ELF-1 (cell line): ENCODE measurements around the gene CYTH2.

ENCODE experiments used
- DNase-seq: peaks from one replicate; pipeline ENCODE4 v3.0.0-alpha.2; 2016; ENCODE audit warnings: low read depth, low spot score

Gene CYTH2, protein sequence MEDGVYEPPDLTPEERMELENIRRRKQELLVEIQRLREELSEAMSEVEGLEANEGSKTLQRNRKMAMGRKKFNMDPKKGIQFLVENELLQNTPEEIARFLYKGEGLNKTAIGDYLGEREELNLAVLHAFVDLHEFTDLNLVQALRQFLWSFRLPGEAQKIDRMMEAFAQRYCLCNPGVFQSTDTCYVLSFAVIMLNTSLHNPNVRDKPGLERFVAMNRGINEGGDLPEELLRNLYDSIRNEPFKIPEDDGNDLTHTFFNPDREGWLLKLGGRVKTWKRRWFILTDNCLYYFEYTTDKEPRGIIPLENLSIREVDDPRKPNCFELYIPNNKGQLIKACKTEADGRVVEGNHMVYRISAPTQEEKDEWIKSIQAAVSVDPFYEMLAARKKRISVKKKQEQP

DNA sequence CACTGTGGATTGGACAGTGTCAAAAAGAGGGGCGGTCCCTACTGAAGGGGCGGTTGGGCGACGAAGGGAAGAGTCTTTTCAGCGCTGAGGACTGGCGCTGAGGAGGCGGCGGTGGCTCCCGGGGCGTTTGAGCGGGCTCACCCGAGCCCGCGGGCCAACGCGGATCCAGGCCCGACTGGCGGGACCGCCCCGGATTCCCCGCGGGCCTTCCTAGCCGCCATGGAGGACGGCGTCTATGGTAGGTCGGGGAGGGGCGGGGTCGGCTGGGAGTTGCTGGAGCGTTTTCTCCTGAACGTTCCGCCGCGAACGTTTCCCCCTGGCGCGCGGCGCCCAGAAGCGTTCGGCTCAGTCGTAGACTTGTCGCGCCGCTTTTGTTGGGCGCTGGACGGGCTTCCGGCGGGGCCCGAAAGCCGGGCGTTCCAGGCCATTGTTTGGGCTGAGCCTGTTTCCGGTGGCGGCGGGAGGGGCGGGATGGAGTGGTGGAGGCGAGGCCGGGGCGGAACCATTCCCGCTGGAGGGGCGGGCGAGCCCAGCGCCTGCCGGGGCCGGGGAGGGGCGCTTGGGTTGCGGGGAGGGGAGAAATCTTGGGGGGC, at the start of gene CYTH2:
CYTH2 (plus strand) TSS at position 81 of the 593 bp plus-strand sequence; CDS start at position 220, 139 bp downstream.
- no peak for DNase-seq

DNA sequence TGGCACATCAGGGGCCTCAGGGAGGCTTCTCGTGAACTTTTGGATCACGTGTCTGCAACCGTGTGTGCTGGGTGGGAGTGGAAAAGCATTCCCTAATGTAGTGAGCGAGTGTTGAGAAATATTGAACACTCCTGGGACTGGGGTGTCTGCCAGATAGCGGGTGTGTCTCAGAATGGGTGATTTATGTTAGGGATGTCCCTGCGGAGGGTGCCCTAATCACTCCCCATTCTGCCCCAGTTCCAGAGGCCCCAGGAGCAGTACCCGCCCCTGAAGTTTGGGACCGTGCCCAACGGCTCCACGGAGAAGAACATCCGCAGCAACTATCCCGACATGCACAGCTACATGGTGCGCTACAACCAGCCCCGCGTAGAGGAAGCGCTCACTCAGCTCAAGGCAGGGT, 47.6 kb upstream of the CYTH2 start:
- no peak for DNase-seq

DNA sequence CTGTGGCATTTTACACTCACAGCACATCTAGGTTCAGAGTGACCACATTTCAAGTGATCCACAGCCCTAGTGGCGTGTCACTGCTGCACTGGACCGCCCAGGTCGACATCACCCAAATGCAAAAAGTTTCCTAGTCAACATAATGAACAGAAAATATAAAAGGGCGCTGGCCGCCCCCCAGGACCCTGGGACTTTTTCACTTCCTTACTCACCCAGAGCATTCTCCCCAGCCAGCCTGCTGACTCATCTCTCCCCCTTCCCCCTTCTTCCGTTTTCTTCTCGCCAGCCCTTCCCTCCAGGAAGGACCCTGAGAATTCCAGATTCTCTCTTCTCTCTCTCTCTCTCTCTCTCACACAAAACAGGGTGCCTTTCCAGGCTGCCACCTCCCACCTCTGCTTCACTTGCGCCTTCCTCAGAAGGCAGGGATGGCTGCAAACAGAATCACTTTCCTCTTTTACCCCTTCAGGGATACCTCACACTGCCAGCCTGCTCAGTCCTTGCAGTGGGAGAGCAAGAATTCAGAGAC, 44.4 kb upstream of the CYTH2 start:
- peak; percentile 77 for DNase-seq

DNA sequence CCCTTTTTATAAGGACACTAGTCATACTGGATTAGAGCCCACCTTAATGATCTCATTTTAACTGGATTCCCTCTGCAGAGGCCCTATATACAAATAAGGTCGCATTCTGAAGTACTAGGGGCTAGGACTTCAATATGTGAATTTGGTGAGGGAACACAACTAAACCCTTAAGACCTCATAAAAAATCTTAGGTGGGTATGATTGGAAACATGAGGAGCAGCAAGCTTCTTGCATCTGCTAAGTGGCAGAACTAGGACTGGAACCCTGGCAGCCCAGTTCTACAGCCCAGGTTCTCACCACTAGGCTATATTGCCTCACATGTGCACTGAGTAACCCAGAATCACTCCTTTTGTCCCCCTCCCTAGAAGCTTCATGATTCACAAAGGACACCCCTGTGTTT, 40.5 kb upstream of the CYTH2 start:
- DNase-seq: no peak

DNA sequence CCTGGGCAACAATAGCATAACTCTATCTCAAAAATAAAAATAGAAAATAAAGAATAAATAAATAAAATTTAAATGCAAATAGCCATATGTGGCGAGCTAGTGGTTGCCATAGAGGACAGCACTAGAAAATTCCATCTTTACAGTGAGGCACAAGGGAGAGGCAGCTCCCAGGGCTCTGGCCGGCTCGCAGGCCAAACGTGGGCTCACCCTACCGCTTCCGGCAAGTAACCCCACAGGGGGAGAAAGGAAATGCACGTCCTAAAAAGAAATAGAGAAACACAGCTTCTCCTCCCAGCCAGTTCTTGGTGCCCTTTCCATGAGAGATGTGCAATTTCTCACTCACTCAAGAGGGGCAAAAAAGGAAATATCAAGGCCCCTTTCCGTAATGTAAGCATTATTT, 35.8 kb upstream of the CYTH2 start:
- DNase-seq: no peak

DNA sequence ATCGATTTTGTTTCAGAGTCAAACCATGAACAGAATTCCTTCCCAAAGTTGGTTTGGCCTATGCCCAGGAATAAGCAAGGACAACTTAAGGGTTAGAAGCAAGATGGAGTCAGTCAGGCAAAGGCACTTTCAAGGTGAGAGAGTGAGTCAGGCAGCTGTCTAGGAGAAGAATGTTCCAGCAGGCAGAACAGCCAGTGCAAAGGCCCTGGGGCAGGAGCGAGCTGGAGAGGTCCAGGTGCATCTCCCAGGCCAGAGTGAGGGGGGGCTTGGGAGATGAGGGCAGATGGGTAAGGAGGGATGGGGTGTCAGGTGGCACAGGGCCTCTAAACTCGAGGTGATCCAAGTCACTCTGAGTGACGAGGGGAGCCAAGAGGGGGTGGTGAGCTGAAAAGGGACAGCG, 32.6 kb upstream of the CYTH2 start:
- DNase-seq: no peak

DNA sequence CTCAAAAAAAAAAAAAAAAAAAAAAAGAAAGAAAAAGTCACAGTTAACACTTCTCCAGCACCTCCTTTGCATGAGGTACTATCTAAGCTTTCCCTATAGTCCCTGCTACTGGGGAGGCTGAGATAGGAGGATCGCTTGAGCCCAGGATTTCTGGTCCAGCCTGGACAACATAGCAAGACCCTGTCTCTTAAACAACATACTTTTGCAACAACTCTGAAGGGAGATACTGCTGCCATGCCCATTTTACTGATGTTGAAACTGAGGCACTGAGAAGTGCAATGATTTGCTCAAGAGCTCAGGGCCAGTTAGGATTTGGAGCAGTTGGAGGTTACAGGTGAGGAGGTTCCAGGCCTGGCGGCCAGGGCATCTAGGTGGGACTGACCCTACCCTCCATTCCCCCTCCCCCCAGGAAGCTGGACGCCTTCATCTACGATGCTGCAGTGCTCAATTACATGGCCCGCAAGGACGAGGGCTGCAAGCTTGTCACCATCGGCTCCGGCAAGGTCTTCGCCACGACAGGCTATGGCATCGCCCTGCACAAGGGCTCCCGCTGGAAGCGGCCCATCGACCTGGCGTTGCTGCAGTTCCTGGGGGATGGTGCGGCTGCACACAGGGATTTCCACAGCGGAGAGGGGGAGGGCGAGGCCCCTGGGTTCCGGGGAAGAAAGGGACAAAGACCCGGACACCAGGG, 27.7 kb upstream of the CYTH2 start:
- DNase-seq: no peak

DNA sequence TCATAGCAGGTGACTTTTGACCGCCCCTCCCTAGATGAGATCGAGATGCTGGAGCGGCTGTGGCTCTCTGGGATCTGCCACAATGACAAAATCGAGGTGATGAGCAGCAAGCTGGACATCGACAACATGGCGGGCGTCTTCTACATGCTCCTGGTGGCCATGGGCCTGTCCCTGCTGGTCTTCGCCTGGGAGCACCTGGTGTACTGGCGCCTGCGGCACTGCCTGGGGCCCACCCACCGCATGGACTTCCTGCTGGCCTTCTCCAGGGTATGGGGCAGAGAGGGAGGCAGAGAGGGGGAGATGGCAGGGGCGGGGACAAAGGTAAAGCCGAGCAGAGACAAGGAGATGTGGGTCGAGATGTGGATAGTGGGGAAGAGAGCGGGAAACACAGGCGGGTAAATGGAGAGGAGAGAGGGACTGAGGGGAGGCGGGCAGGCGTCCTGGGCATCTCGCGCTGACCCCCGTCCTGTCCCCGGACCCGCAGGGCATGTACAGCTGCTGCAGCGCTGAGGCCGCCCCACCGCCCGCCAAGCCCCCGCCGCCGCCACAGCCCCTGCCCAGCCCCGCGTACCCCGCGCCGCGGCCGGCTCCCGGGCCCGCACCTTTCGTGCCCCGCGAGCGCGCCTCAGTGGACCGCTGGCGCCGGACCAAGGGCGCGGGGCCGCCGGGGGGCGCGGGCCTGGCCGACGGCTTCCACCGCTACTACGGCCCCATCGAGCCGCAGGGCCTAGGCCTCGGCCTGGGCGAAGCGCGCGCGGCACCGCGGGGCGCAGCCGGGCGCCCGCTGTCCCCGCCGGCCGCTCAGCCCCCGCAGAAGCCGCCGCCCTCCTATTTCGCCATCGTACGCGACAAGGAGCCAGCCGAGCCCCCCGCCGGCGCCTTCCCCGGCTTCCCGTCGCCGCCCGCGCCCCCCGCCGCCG, 26.8 kb upstream of the CYTH2 start:
- no peak for DNase-seq

DNA sequence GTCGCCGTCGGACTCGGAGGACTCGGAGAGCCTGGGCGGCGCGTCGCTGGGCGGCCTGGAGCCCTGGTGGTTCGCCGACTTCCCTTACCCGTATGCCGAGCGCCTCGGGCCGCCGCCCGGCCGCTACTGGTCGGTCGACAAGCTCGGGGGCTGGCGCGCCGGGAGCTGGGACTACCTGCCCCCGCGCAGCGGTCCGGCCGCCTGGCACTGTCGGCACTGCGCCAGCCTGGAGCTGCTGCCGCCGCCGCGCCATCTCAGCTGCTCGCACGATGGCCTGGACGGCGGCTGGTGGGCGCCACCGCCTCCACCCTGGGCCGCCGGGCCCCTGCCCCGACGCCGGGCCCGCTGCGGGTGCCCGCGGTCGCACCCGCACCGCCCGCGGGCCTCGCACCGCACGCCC, 25.9 kb upstream of the CYTH2 start:
- peak; percentile 20 for DNase-seq

DNA sequence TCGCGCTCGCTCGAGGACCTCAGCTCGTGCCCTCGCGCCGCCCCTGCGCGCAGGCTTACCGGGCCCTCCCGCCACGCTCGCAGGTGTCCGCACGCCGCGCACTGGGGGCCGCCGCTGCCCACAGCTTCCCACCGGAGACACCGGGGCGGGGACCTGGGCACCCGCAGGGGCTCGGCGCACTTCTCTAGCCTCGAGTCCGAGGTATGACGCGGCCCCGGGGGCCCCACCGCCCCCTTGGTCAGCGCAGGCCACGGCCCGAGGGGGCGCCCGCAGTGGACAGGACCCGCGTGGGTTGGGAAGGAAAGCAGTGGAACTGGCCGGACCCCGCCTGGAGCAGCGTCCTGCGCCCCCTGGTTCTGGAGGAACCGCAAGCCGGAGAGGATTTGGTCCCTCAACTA, 25.4 kb upstream of the CYTH2 start:
- DNase-seq: no peak

DNA sequence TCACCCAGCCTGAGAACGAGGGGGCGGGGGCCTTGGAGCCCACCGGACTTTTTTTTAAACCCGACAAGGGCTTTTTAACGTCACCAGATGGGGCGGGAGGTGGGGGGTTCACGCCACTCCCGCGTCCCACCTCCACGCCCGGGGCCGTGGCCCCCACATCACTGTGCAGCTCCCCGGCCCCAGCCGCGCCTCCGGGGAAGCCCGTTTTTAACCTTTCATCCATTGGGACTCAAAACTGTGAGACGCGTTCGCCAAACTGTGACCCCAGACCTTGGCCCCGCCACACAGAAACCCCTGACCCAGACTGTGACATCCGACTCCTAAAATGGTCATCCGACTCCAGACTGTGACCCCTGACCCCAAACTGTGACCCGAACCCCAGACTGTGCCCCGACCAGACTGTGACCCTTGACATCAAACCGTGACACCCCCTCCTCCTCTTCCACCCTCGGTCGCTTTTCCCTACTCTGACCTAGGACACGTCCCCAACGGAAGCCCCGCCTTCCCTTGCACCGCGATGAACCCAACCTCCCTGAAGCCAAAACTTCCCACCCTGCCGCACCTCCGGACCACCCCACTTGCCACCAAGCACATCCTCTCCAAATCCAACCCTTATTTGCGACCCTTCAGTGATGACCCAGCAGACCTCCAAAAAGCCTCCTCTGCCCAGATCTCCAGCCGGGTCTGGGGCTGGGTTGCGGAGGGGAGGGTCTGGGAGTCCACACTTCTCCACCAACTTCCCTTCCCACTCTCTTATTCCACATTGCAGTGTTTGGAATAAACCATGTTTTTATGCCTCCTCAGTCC, 24.8 kb upstream of the CYTH2 start:
- DNase-seq: peak; percentile 24

DNA sequence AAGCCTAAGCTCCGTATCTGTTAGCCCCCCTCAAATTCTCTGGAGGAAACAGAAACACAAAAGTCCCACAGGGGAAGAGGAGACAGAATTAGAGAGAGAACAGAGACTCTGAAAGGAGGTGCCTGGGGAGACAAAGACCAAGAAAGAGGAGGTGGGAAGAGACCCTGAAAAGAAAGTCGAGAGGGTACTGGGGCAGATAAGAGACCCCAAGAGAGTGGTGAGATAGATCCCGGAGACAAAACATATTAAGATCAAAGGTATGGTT, 24.3 kb upstream of the CYTH2 start:
- DNase-seq: no peak

DNA sequence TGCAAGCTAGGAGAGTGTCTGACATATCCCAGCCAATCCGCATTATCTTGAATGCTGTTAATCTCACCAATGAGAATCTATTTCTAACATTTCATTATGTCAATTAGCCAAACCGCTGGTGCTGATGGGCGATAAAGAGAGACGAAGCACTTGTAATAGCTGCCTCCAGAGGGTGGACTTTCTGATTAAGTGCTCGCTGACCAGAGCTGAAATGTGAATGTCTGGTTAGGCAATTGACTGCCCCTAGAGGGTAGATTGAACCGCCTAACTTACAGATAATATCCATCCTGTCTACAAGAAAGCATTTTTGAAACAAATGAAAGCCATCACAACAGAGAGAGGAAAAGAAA, 23.9 kb upstream of the CYTH2 start:
- no peak for DNase-seq

DNA sequence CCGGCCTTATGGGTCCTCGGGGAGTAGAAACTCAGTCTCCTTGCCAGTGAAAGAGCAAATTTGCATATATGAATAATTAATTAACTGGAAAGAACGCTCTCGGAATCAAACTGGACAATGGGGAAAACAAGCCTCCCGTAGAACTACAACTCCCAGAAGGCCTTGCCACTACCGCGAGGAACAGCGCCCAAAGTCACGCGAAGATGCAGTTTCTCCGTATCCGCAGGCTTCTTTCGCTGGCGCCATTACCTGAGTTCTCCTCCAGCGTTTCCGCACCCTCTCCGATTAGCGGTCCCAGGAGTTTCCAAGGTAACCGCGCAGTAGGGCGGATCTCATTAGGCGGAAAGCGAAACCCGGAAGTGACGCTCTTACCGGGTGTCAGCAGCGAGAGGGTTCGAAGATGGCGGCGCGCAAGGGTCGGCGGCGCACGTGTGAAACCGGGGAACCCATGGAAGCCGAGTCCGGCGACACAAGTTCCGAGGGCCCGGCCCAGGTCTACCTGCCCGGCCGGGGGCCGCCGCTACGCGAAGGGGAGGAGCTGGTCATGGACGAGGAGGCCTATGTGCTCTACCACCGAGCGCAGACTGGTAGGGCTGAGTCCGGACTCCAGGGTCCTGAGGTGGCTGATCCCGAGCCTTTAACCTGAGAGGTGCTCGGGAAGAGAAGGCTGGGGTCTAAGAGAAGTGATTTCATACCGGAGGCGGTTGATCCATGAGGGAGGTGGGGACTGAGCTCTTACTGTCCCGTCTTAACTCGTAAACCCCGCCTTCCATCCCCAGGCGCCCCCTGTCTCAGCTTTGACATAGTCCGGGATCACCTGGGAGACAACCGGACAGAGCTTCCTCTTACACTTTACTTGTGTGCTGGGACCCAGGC, 23.3 kb upstream of the CYTH2 start, which contains the start of gene GRWD1:
GRWD1 (plus strand) TSS at position 378 of the 876 bp plus-strand sequence; CDS start at position 401, 23 bp downstream.
- peak; percentile 98 for DNase-seq

DNA sequence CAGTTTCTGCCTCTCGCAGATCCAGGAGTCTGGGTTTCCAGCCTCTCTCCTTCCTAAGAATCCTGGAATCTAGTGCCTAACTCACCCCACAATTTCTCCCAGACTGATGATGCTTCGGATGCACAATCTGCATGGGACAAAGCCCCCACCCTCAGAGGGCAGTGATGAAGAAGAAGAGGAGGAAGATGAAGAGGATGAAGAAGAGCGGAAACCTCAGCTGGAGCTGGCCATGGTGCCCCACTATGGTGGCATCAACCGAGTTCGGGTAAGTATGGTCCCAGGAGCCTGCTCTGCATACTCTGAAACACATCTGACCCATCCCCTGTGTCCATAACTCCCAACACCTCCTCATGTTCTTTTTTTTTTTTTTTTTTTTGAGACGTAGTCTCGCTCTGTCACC, 22.6 kb upstream of the CYTH2 start:
- DNase-seq: no peak

DNA sequence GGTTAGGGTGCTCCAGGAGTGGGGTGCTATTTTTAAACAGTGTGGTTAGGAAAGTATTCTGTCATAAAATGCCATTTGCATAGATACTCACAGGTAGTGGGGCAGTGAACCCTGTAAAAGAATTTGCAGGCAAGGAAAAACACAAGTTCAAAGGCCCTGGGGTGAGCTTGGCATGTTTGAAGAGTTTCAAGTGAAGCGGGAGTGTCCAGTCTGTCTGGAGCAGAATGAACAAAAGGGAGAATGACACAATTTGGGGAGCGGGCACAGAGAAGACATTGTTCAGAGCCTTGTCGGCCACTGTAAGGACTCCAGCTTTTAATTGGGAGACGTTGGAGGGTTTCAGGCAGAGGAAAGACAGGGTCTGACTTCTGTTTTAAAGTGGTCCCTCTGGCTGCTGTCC, 20.6 kb upstream of the CYTH2 start:
- DNase-seq: no peak

DNA sequence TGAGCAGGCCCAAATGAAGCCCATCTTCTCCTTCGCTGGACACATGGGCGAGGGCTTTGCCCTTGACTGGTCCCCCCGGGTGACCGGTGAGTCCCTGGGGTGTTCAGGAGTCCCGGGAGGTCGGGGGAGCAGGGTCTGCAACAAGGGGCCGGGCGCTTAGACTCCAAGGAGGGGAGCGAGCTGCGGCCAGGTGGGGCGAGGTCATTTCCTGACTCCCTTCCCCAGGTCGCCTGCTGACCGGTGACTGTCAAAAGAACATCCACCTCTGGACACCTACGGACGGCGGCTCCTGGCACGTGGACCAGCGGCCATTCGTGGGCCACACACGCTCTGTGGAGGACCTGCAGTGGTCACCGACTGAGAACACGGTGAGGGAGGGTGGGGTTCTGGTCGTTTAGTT, 18.7 kb upstream of the CYTH2 start:
- no peak for DNase-seq

DNA sequence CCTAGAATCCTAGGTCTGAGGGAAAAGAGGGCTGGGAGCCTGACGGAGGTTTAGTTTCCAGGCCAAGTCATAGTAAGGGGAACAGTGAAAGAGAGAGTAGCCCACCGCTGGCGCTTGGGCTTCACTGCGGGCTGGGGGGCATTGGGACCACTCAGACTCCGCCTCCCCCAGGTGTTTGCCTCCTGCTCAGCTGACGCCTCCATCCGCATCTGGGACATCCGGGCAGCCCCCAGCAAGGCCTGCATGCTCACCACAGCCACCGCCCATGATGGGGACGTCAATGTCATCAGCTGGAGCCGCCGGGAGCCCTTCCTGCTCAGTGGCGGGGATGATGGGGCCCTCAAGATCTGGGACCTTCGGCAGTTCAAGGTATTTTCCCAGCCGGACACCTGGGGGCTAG, 18.3 kb upstream of the CYTH2 start:
- no peak for DNase-seq

DNA sequence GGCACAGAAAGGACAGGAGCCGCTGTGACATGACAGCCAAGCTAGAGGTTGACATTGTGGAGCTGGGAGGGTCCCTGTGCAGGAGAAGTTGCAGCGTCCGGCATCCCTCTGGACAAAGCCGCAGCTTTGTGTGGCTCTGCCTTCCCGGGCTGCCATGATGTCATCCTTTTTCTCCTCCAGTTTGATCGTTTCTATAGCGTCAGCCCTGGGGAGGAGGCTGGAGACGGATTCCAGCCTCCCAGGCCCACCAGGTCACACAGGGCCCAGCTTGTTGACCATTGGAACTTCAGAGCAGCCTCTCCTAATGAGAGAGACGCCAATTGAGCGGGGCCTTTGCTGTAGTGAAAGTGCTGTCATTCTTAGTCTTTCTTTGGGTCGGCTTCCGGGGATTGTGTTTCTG, 17.5 kb upstream of the CYTH2 start:
- DNase-seq: no peak
